Inflammatory macrophage treated with lipopolysaccharide for 1 hour (primary cell): ENCODE results near the gene JMJD7.

ENCODE experiments used
- DNase-seq, 2 donors: peaks; one replicate each; pipeline ENCODE4 v3.0.0-alpha.2; 2020 to 2022

Gene JMJD7

GRCh38 chr15:41801850-41802455 lies 25.9 kb upstream of the JMJD7 start:
- DNase-seq, result no peak

GRCh38 chr15:41804361-41804760 lies 23.5 kb upstream of the JMJD7 start:
- DNase-seq, result no peak

- no peak for DNase-seq
Measured at GRCh38 chr15:41804916-41805666, 22.8 kb upstream of the JMJD7 start.

- DNase-seq, result no peak
Measured at GRCh38 chr15:41805711-41806110, 22.2 kb upstream of the JMJD7 start.

- DNase-seq, result no peak
Measured at GRCh38 chr15:41806291-41807181, 21.4 kb upstream of the JMJD7 start.

- no peak for DNase-seq
Measured at GRCh38 chr15:41809121-41809520, 18.8 kb upstream of the JMJD7 start.

- DNase-seq, result no peak
Measured at GRCh38 chr15:41809526-41810220, 18.2 kb upstream of the JMJD7 start.

- no peak for DNase-seq
Measured at GRCh38 chr15:41810651-41811431, 17.1 kb upstream of the JMJD7 start.

GRCh38 chr15:41811432-41812195 lies 16.3 kb upstream of the JMJD7 start:
- DNase-seq, result peak; percentile 63 to 88

GRCh38 chr15:41812820-41813375 lies 15.0 kb upstream of the JMJD7 start:
- no peak for DNase-seq

GRCh38 chr15:41813426-41813825 lies 14.5 kb upstream of the JMJD7 start:
- DNase-seq, result no peak

GRCh38 chr15:41814534-41814933 lies 13.4 kb upstream of the JMJD7 start:
- no peak for DNase-seq

- no peak for DNase-seq
Measured at GRCh38 chr15:41816788-41817187, 11.1 kb upstream of the JMJD7 start.

GRCh38 chr15:41817327-41817726 lies 10.6 kb upstream of the JMJD7 start:
- no peak for DNase-seq

GRCh38 chr15:41817781-41818180 lies 10.1 kb upstream of the JMJD7 start:
- no peak for DNase-seq

- DNase-seq, result no peak
Measured at GRCh38 chr15:41819455-41820050, 8.3 kb upstream of the JMJD7 start.

GRCh38 chr15:41820791-41821423 lies 7.0 kb upstream of the JMJD7 start:
- DNase-seq, result no peak

- no peak for DNase-seq
Measured at GRCh38 chr15:41821831-41822230, 6.1 kb upstream of the JMJD7 start.

- no peak for DNase-seq
Measured at GRCh38 chr15:41822471-41822870, 5.4 kb upstream of the JMJD7 start.

GRCh38 chr15:41822957-41823356 lies 4.9 kb upstream of the JMJD7 start:
- no peak for DNase-seq
